HUDEP-2 (cell line): ENCODE results near the gene SPTBN5.

ENCODE experiments used
- DNase-seq, 76 experiments: peaks; one replicate each; lab custom pipeline; 2025; ENCODE audit not compliant: unreplicated experiment in 76 of 76; lab: John Stamatoyannopoulos, UW

The SPTBN5 gene

GRCh38 chr15:41893422-41894250, at the start of gene SPTBN5:
TSS of gene SPTBN5 (minus strand) at chr15:41894053. CDS start at chr15:41893497, 556 bp downstream.
- DNase-seq = no peak

- DNase-seq = no peak
Observed at GRCh38 chr15:41942886-41943285, 49.0 kb upstream of the SPTBN5 start.

- DNase-seq = no peak
Observed at GRCh38 chr15:41941644-41942415, 48.0 kb upstream of the SPTBN5 start.

- no peak for DNase-seq
Observed at GRCh38 chr15:41940441-41940857, 46.6 kb upstream of the SPTBN5 start.

- DNase-seq = no peak
Observed at GRCh38 chr15:41939986-41940385, 46.1 kb upstream of the SPTBN5 start.

GRCh38 chr15:41937568-41937923, 43.7 kb upstream of the SPTBN5 start:
- DNase-seq = no peak

- peak in 1 of 76 experiments; percentile 5 for DNase-seq
Observed at GRCh38 chr15:41936649-41937567, 43.1 kb upstream of the SPTBN5 start.

GRCh38 chr15:41936155-41936554, 42.3 kb upstream of the SPTBN5 start:
- no peak for DNase-seq

- no peak for DNase-seq
Observed at GRCh38 chr15:41935566-41936020, 41.7 kb upstream of the SPTBN5 start.

- DNase-seq = no peak
Observed at GRCh38 chr15:41934843-41935242, 41.0 kb upstream of the SPTBN5 start.

GRCh38 chr15:41933771-41934170, 39.9 kb upstream of the SPTBN5 start:
- DNase-seq = no peak

- DNase-seq = no peak
Observed at GRCh38 chr15:41933326-41933725, 39.5 kb upstream of the SPTBN5 start.

GRCh38 chr15:41932511-41933289, 38.8 kb upstream of the SPTBN5 start:
- DNase-seq = no peak

GRCh38 chr15:41932101-41932500, 38.2 kb upstream of the SPTBN5 start:
- DNase-seq = no peak

- no peak for DNase-seq
Observed at GRCh38 chr15:41930867-41931222, 37.0 kb upstream of the SPTBN5 start.

GRCh38 chr15:41930221-41930866, 36.5 kb upstream of the SPTBN5 start:
- peak in 2 of 76 experiments; percentile 6 to 25 for DNase-seq

GRCh38 chr15:41928637-41929620, 35.1 kb upstream of the SPTBN5 start:
- no peak for DNase-seq

GRCh38 chr15:41928100-41928499, 34.2 kb upstream of the SPTBN5 start:
- no peak for DNase-seq
